T-helper 2 cell treated with Interferon-gamma antibody and Interleukin-4, amounts not matched to agents 5 μg/mL and 100 μg/mL, for 36 hours (primary cell): Measurements from ENCODE around the gene RUFY4.
A peak's percentile ranks its signal among the peaks of the same experiment; 100 is the strongest.
"Not testable (repeated sequence)": the region's sequence is repeated elsewhere in the genome, so short reads cannot be mapped to it uniquely, and the experiment has no call there.

Experiments used
- DNase-seq: peaks from one replicate; pipeline ENCODE4 v3.0.0; 2021; ENCODE audit warnings: low spot score
- H3K27ac Mint-ChIP-seq: one replicate; pipeline ENCODE4 v1.8.0; 2021; ENCODE audit warnings: mild to moderate bottlenecking, mixed read lengths
- H3K27me3 Mint-ChIP-seq: one replicate; pipeline ENCODE4 v1.8.0; 2021; ENCODE audit warnings: low read depth, mixed read lengths
- H3K36me3 Mint-ChIP-seq: one replicate; pipeline ENCODE4 v1.8.0; 2021; ENCODE audit warnings: low read depth, mixed read lengths
- H3K4me1 Mint-ChIP-seq: one replicate; pipeline ENCODE4 v1.8.0; 2021; ENCODE audit warnings: low read depth, mixed read lengths
- H3K4me3 Mint-ChIP-seq: one replicate; pipeline ENCODE4 v1.8.0; 2022; ENCODE audit warnings: mild to moderate bottlenecking, moderate library complexity, mixed read lengths
- H3K9me3 Mint-ChIP-seq: one replicate; pipeline ENCODE4 v1.8.0; 2021; ENCODE audit warnings: mixed read lengths

RUFY4 gene

GRCh38 chr2:218068721-218069334, at the start of gene RUFY4:
Gene RUFY4, plus strand, starts transcription at chr2:218069253. Its CDS starts 1,353 bp downstream, at chr2:218070606.
- DNase-seq, result peak; percentile 55
- not testable (repeated sequence) for H3K4me1 Mint-ChIP-seq, H3K9me3 Mint-ChIP-seq, H3K36me3 Mint-ChIP-seq, H3K27me3 Mint-ChIP-seq
- peak within 1 kb of the TSS; percentile 49 for H3K27ac Mint-ChIP-seq
- H3K4me3 Mint-ChIP-seq, result peak within 1 kb of the TSS; percentile 72

GRCh38 chr2:218019411-218020060, 49.5 kb upstream of the RUFY4 start:
- no peaks in the 10 kb centered on the region for H3K9me3 Mint-ChIP-seq
- H3K36me3 Mint-ChIP-seq, result no peaks in the 10 kb centered on the region
- no peaks in the 10 kb centered on the region for H3K4me1 Mint-ChIP-seq
- DNase-seq, result no peak
- no peak overlapping the region for H3K4me3 Mint-ChIP-seq
- no peak overlapping the region for H3K27ac Mint-ChIP-seq
- peaks cover 7% of the 10 kb centered on the region for H3K27me3 Mint-ChIP-seq

GRCh38 chr2:218020281-218020680, 48.8 kb upstream of the RUFY4 start:
- Mint-ChIP-seq H3K4me3 (no peak overlapping the region), H3K27ac (no peak overlapping the region), H3K9me3 (no peaks in the 10 kb centered on the region), H3K4me1 (no peaks in the 10 kb centered on the region), H3K27me3 (peaks cover 7% of the 10 kb centered on the region), H3K36me3 (no peaks in the 10 kb centered on the region)
- DNase-seq, result no peak

- Mint-ChIP-seq H3K9me3 (no peaks in the 10 kb centered on the region), H3K27me3 (peaks cover 7% of the 10 kb centered on the region), H3K4me1 (no peaks in the 10 kb centered on the region), H3K27ac (no peak overlapping the region), H3K4me3 (no peak overlapping the region), H3K36me3 (no peaks in the 10 kb centered on the region)
- DNase-seq, result no peak
These were observed 48.0 kb upstream of the RUFY4 start for GRCh38 chr2:218020966-218021535.

GRCh38 chr2:218021536-218022071, 47.4 kb upstream of the RUFY4 start:
- peaks cover 5% of the 10 kb centered on the region for H3K27me3 Mint-ChIP-seq
- no peaks in the 10 kb centered on the region for H3K4me1 Mint-ChIP-seq
- no peak overlapping the region for H3K4me3 Mint-ChIP-seq
- no peaks in the 10 kb centered on the region for H3K9me3 Mint-ChIP-seq
- H3K27ac Mint-ChIP-seq, result no peak overlapping the region
- H3K36me3 Mint-ChIP-seq, result no peaks in the 10 kb centered on the region
- no peak for DNase-seq

GRCh38 chr2:218022131-218022850, 46.8 kb upstream of the RUFY4 start:
- Mint-ChIP-seq H3K4me1 (no peaks in the 10 kb centered on the region), H3K27ac (no peak overlapping the region), H3K9me3 (no peaks in the 10 kb centered on the region), H3K36me3 (no peaks in the 10 kb centered on the region), H3K4me3 (no peak overlapping the region), H3K27me3 (peaks cover 4% of the 10 kb centered on the region)
- DNase-seq, result no peak

GRCh38 chr2:218022851-218023530, 46.1 kb upstream of the RUFY4 start:
- no peak for DNase-seq
- no peak overlapping the region for H3K4me3 Mint-ChIP-seq
- H3K27ac Mint-ChIP-seq, result no peak overlapping the region
- H3K9me3 Mint-ChIP-seq, result no peaks in the 10 kb centered on the region
- no peaks in the 10 kb centered on the region for H3K36me3 Mint-ChIP-seq
- H3K4me1 Mint-ChIP-seq, result no peaks in the 10 kb centered on the region
- peaks cover under 1% of the 10 kb centered on the region for H3K27me3 Mint-ChIP-seq

- H3K9me3 Mint-ChIP-seq, result no peaks in the 10 kb centered on the region
- no peaks in the 10 kb centered on the region for H3K36me3 Mint-ChIP-seq
- H3K4me3 Mint-ChIP-seq, result no peak overlapping the region
- no peaks in the 10 kb centered on the region for H3K27me3 Mint-ChIP-seq
- no peak overlapping the region for H3K27ac Mint-ChIP-seq
- DNase-seq, result no peak
- H3K4me1 Mint-ChIP-seq, result no peaks in the 10 kb centered on the region
These were observed 45.4 kb upstream of the RUFY4 start for GRCh38 chr2:218023636-218024035.

GRCh38 chr2:218024336-218024735, 44.7 kb upstream of the RUFY4 start:
- no peaks in the 10 kb centered on the region for H3K9me3 Mint-ChIP-seq
- no peak overlapping the region for H3K27ac Mint-ChIP-seq
- DNase-seq, result no peak
- H3K36me3 Mint-ChIP-seq, result no peaks in the 10 kb centered on the region
- no peak overlapping the region for H3K4me3 Mint-ChIP-seq
- H3K4me1 Mint-ChIP-seq, result no peaks in the 10 kb centered on the region
- no peaks in the 10 kb centered on the region for H3K27me3 Mint-ChIP-seq

GRCh38 chr2:218024871-218025270, 44.2 kb upstream of the RUFY4 start:
- Mint-ChIP-seq H3K36me3 (no peaks in the 10 kb centered on the region), H3K9me3 (no peaks in the 10 kb centered on the region)
- no peak for DNase-seq

GRCh38 chr2:218026244-218026643, 42.8 kb upstream of the RUFY4 start:
- no peak overlapping the region for H3K27ac Mint-ChIP-seq
- no peaks in the 10 kb centered on the region for H3K27me3 Mint-ChIP-seq
- H3K9me3 Mint-ChIP-seq, result no peaks in the 10 kb centered on the region
- H3K4me3 Mint-ChIP-seq, result no peak overlapping the region
- H3K4me1 Mint-ChIP-seq, result no peaks in the 10 kb centered on the region
- no peaks in the 10 kb centered on the region for H3K36me3 Mint-ChIP-seq
- DNase-seq, result no peak

More at GRCh38 chr2:218024871-218025270, 44.2 kb upstream of the RUFY4 start:
- Mint-ChIP-seq H3K4me1 (no peaks in the 10 kb centered on the region), H3K27me3 (no peaks in the 10 kb centered on the region), H3K27ac (no peak overlapping the region), H3K4me3 (no peak overlapping the region)

- H3K4me3 Mint-ChIP-seq, result no peak overlapping the region
- H3K27me3 Mint-ChIP-seq, result no peaks in the 10 kb centered on the region
- DNase-seq, result no peak
- no peaks in the 10 kb centered on the region for H3K9me3 Mint-ChIP-seq
- H3K27ac Mint-ChIP-seq, result no peak overlapping the region
- H3K36me3 Mint-ChIP-seq, result no peaks in the 10 kb centered on the region
- H3K4me1 Mint-ChIP-seq, result no peaks in the 10 kb centered on the region
These were observed 42.2 kb upstream of the RUFY4 start for GRCh38 chr2:218026676-218027425.
